HG03280 (cell line): ENCODE results near the gene NOL4L.

Experiments
- ATAC-seq: cut with Tn5 transposase; IDR thresholded peaks from one replicate; pipeline ENCODE4 v1.9.1; 2021; ENCODE audit warnings: mild to moderate bottlenecking, moderate library complexity; ENCODE audit not compliant: unreplicated experiment

NOL4L gene

DNA sequence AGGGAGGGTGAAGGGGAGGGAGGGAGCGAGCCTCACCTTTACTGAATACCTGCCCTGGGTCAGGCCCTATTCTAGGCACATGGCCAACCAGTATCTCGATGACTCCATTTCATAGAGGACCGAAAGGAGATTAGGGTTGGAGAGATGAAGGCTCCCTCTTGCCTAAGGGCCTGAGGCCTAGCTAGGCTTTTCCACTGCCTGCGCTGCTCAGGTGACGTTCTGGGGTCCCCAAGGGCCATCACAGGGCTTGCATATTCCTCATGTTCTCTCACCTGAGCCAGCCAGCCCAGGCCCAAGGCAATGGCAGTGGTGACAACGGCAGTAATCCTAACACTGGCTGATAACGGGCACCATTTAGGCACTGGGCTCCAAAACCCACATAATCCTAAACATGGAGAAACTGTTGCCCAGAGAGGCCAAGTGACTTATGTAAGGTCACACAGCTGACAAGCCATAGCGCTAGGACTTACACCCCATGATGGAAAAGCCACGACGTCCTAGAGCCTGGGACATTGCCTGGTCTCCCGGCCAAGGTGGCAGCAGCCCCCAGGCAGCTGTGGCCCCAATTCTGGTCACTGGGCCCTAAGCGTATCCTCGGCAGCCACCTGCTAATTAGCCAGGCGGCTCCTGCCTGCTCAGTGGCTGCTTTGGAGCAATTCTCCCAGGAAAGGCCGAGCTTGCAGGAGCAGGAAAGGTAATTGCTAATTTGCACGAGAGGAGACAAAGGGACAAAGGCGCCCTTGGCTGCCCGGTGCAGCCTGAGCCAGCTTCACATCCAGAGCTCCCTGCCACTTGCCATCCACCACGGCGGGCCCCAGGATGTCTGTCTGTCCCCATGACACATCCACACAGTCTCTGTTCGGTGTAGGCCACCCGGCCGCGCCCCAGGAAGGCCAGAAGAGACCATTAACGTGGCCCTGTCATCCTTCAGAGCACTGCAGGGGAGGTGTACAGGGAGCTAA lies 21.5 kb downstream of the NOL4L start:
- no peak for ATAC-seq

GRCh38 chr20:32562495-32562911 lies 22.6 kb downstream of the NOL4L start:
- no peak for ATAC-seq

GRCh38 chr20:32560989-32561830 lies 23.9 kb downstream of the NOL4L start:
- ATAC-seq = no peak

DNA sequence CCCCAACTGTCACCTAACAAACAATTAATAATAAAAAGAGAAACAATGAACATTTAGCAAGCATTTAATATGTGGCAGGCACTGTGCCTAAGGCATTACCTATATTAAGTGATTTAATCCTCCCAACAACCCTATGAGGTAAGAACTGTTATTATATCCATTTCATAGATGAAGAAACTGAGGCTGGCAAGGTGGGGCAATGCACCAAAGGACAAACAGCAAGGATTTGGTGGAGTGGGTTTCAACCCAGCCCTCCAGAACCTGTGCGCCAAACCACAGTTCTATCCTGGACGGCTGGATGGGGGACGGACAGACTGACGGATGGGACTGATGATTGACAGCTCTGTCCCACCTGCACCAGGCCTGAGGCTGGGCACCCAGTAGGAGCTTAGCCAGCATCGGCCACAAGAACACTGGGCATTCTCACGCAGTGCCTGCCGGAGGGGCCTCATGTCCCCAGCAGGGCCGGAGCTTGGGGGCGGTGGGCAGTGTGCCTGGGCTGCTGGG lies 24.6 kb downstream of the NOL4L start:
- no peak for ATAC-seq

GRCh38 chr20:32559753-32560380 lies 25.3 kb downstream of the NOL4L start:
- no peak for ATAC-seq

- ATAC-seq = no peak
These were observed 25.9 kb downstream of the NOL4L start for GRCh38 chr20:32559205-32559752.

GRCh38 chr20:32558526-32558925 lies 26.6 kb downstream of the NOL4L start:
- no peak for ATAC-seq

DNA sequence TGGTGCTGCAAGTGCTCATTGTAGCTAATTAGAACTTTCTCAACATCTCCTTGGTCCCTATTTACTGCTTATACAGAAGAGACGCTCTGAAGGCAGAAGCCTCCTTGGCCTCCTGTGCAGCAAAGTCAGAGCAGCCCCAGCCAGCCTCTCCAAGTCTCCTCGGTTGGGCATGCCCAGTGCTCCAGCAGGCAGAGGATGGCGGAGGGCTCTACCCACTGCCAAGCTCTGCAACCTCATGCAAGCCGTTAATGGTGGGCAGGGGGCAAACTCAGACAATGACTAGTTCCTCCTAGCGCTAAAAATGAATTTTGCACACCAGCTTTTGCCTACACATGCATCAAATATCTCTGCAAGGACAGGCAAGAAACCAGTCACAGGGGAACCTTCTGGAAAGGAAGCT lies 27.8 kb downstream of the NOL4L start:
- no peak for ATAC-seq

DNA sequence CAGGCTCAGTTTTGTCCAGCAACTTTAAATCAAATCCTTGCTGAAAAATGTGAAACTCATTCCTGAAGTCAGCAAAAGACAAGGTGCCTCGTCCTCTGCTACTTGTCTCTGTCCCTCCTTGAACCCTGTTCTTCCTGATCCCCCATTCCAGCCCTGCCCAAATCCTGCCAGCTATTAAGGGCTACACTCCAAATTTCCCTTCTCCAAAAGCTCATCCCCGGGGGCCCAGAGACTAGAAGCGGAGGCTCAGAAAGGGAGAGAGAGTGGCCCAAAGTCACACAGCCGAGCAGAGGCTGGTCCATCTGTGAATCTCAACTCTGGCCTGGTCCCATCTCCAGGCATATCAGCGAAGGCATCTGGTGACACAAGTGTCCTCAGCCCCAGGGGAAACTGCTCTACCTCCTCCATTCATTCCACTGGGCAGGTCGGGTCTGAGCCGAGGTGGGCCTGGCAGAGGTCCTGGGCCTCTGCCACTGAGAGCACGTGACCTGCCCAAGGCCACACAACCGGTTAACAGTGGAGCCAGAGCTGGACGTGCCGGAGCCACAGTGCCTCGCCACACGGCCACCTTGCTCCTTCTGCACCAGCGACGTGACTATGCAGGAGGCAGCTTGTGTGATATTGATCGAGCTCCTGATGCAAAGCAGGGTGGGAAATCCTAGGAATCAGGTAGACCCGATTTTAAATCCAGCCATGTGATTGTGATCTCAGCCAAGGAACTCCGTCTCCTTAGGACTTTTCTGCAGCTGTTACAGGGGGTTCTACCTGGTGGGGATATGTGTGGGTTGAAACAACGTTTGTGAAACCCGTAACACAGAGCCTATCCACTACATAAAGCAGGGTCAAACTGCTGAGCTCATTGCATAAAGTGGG lies 28.6 kb downstream of the NOL4L start:
- no peak for ATAC-seq

- no peak for ATAC-seq
These were observed 29.5 kb downstream of the NOL4L start for GRCh38 chr20:32555584-32555983.

- no peak for ATAC-seq
These were observed 30.2 kb downstream of the NOL4L start for GRCh38 chr20:32554965-32555289.

GRCh38 chr20:32553618-32554017 lies 31.5 kb downstream of the NOL4L start:
- ATAC-seq = no peak

- no peak for ATAC-seq
These were observed 33.4 kb downstream of the NOL4L start for GRCh38 chr20:32551693-32552092.

DNA sequence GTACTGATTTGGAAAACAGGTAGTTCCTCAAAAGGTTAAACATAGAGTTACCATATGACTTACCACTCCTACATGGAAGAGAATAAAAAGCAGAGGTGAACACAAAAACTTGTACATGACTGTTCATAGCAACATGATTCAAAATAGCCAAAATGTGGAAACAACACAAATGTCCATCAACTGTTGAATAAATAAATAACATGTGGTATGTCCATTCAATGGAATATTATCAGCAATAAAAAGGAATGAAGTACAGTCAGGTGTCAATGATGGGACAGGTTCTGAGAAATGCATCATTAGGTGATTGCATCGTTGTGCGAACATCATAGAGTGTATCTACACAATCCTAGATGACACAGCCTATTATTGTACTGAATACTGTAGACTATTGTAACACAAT lies 35.3 kb downstream of the NOL4L start:
- no peak for ATAC-seq

DNA sequence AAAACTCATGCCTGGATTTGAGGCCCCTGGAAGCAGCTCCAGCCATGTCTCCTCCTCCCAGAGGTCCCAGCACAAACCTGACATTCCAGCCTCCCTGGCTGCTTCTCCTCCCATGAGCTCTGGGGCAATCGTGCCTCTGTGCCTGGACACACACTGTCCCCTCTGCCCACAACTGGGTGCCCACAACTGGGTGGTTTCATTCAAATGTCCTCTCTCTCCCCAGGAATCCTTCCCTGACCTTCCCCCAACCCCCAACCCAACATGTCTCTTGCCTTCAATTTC lies 37.4 kb downstream of the NOL4L start:
- no peak for ATAC-seq

- ATAC-seq = no peak
These were observed 38.0 kb downstream of the NOL4L start for GRCh38 chr20:32546918-32547752.

DNA sequence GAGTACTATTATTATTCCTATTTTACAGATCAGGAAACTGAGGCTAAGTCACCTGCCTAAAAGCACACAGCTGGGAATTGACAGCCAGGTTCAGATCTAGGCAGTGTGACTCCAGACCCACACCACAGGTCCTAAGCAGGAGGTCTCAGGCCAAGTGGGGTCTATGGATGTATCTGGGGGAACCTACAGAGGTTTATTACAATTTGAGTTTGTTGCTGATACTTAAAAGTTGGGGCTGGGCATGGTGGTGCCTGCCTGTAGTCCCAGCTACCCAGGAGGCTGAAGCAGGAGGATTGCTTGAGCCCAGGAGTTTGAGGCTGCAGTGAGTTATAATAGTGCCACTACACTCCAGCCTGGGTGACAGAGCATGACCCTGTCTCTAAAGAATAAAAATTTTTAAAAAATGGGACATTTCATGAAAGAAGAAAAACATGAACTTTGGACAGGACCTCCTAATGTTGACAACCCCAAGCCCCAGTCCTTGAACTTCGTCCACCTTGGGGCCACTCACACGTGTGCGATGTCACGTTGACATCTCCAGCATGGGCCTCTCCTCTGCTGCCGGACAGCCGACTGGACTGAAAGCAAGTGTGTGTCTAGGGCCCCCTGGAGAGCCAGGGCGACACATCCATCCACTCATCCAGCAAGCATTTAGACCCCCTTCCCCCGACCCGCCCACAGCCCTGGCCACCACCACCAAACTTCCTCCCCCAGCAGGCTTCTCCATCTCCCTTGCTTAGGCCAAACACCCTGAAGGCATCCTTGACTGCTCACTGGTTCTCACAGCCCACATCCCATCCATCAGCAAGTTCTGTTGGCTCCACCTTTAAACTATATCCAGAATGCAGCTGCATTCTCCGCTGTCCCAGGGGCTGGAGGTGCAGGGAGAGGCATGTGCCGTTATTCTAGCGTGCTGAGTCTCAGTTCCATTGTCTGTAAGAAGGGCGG lies 40.0 kb downstream of the NOL4L start:
- no peak for ATAC-seq

DNA sequence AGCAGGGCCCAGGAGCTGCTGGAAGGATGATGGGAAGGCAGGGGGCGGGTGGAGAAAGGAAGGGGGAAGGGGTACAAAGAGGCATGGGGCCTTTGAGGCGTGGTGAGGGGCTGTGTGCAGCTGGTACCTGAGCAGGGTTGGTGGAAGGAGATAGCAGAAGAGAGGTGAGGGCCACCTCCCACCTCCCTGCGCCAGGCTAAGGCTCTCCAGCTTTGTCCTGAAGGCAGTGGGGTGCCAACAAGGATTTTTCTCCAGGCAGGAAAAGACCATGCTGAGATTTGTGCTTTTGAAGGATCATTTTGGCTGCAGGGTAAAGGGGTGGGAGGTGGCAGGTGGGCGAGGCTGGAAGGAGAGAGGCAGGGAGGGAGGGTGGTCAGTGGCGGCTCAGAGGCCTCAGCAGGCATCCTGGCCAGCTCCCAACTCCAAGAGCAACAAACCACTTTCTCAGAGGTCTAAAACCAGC lies 40.8 kb downstream of the NOL4L start:
- ATAC-seq = no peak
